Transverse colon (tissue), 4 donors: ENCODE data around the gene IDUA. TPM values are rescaled to one million over a fixed set of nuclear protein-coding genes. Genes with fewer than 3 reads are reported as not detected.

Experiments
- DNase-seq: peaks from one replicate; pipeline ENCODE4 v3.0.0-alpha.2; 2019
- H3K27ac ChIP-seq, 4 donors: fragments of 200-600 bp; sonication (generic); 2 replicates each; pipeline ENCODE4 v1.5.1; 2016 to 2018; ENCODE audit warnings: inconsistent platforms in 4 of 4
- H3K27me3 ChIP-seq: fragments of 200-600 bp; sonication (generic); 2 replicates; pipeline ENCODE4 v1.5.1; 2017; ENCODE audit warnings: inconsistent platforms
- H3K36me3 ChIP-seq, 4 donors: fragments of 200-600 bp; sonication (generic); 2 replicates each; pipeline ENCODE4 v1.5.1; 2017 to 2019; ENCODE audit warnings: inconsistent platforms in 4 of 4
- H3K4me1 ChIP-seq, 4 donors: fragments of 200-600 bp; sonication (generic); 2 replicates each; pipeline ENCODE4 v1.5.1; 2017 to 2020; ENCODE audit warnings: inconsistent platforms in 4 of 4
- H3K4me3 ChIP-seq, 4 donors: fragments of 200-600 bp; sonication (generic); 1 replicate in 1 of 4; 2 replicates in 3 of 4; pipeline versions ENCODE4 v1.5.1 to v1.6.1; 2017 to 2019; ENCODE audit warnings: inconsistent platforms in 4 of 4
- H3K9me3 ChIP-seq, 2 donors: fragments of 200-600 bp; sonication (generic); 2 replicates each; pipeline ENCODE4 v1.5.1; 2017 to 2019; ENCODE audit warnings: inconsistent platforms in 2 of 2
- CTCF ChIP-seq, 5 experiments: fragments of 200-600 bp in 3 of 5; fragments of 450-650 bp in 2 of 5; sonication (generic) in 3 of 5; IDR thresholded peaks; 1 replicate in 2 of 5; 2 replicates in 3 of 5; pipeline ENCODE4 v1.5.1; 2016 to 2017; ENCODE audit warnings: antibody characterized with exemption in 5 of 5, inconsistent platforms in 3 of 5, mild to moderate bottlenecking in 2 of 5, moderate library complexity in 1 of 5
- EP300 ChIP-seq: sonication (generic); formaldehyde crosslinking; IDR thresholded peaks from one replicate; pipeline ENCODE4 v1.6.1; 2017; ENCODE audit warnings: antibody characterized with exemption, low read depth
- POLR2A ChIP-seq: fragments of 450-650 bp; IDR thresholded peaks from one replicate; pipeline ENCODE4 v1.6.1; 2016; ENCODE audit warnings: antibody characterized with exemption, mild to moderate bottlenecking, moderate library complexity
- POLR2AphosphoS5 ChIP-seq, 3 donors: sonication (generic); formaldehyde crosslinking; IDR thresholded peaks; one replicate each; pipeline ENCODE4 v1.6.1; 2016; ENCODE audit warnings: antibody characterized with exemption in 3 of 3
- WGBS, 2 donors: methylation state at CpG; one replicate each; pipeline ENCODE4 v1.1.5; 2018; ENCODE audit warnings: low coverage in 1 of 2; 5-methylcytosine and 5-hydroxymethylcytosine counted together
- in situ Hi-C, 4 donors: fragments of 200-750 bp; cut with MboI; loops; one replicate each; pipeline versions ENCODE4 v1.15.0 to v1.15.1; 2017; ENCODE audit warnings: low sequenced_read_pairs in 3 of 4, low pct_ligation_motif_present in 1 of 4, low pct_unique_long_range_greater_than_20kb in 1 of 4
- intact Hi-C: fragments of 100-400 bp; cut with DNase I; formaldehyde crosslinking; loops from one replicate; pipeline ENCODE4 v1.15.1; 2023; ENCODE audit warnings: low total_unique reads
- total RNA-seq, 4 donors: library from RNA; depleted of rRNA; stranded (reverse); fragments of >200 nt; gene quantifications; one replicate each; pipeline ENCODE4 v1.1.0, GENCODE V29; 2016

Gene IDUA
- total RNA-seq, 4 donors from 2014 or later: 25.9 to 78.6 (median 40.4) TPM

- TF ChIP-seq EP300 (no peak), POLR2A (no peak), CTCF (IDR thresholded peaks at IDR 0.05) (no peak), POLR2AphosphoS5 (IDR thresholded peaks at IDR 0.05) (no peak)
- Histone ChIP-seq H3K4me3 (no peak overlapping the region), H3K9me3 (no peaks in the 10 kb centered on the region), H3K27me3 (peaks cover 41% of the 10 kb centered on the region), H3K4me1 (peaks cover 16 to 38% (median 32%) of the 10 kb centered on the region in 4 donors), H3K36me3 (no peaks in the 10 kb centered on the region), H3K27ac (no peak overlapping the region)
- 64 to 84% methylated on average over 5 to 19 of the region's 23 CpGs for WGBS, 2 donors
- DNase-seq: no peak
- intact Hi-C loops: no loop called here
- in situ Hi-C loops: no loop called here
Observed at GRCh38 chr4:995311-996026, 8.6 kb downstream of the IDUA start.

- Histone ChIP-seq H3K4me3 (no peak overlapping the region), H3K4me1 (peaks cover 16 to 38% (median 32%) of the 10 kb centered on the region in 4 donors), H3K9me3 (no peaks in the 10 kb centered on the region), H3K27me3 (peaks cover 49% of the 10 kb centered on the region), H3K36me3 (no peaks in the 10 kb centered on the region), H3K27ac (no peak overlapping the region)
- 61% methylated on average over 13 of the region's 15 CpGs; no CpG with 5 or more reads in 1 of the 2 donors for WGBS, 2 donors
- in situ Hi-C loops: no loop called here
- intact Hi-C loops: no loop called here
- no peak for DNase-seq
- TF ChIP-seq POLR2AphosphoS5 (IDR thresholded peaks at IDR 0.05) (no peak), POLR2A (no peak), CTCF (IDR thresholded peaks at IDR 0.05) (no peak), EP300 (no peak)
Observed at GRCh38 chr4:996030-996996, 9.5 kb downstream of the IDUA start.

- no peak for DNase-seq
- Histone ChIP-seq H3K27ac (no peak overlapping the region), H3K36me3 (no peaks in the 10 kb centered on the region), H3K9me3 (no peaks in the 10 kb centered on the region), H3K27me3 (peaks cover 56% of the 10 kb centered on the region), H3K4me3 (peak overlapping the region in 2 of 4 donors; percentile 5 to 45), H3K4me1 (peaks cover 16 to 39% (median 31%) of the 10 kb centered on the region in 4 donors)
- in situ Hi-C loops (no loop called here), intact Hi-C loops (no loop called here)
- TF ChIP-seq POLR2AphosphoS5 (IDR thresholded peaks at IDR 0.05) (no peak), EP300 (no peak), CTCF (IDR thresholded peaks at IDR 0.05) (no peak), POLR2A (no peak)
- 7% methylated on average over 16 of the region's 25 CpGs; no CpG with 5 or more reads in 1 of the 2 donors for WGBS, 2 donors
Observed at GRCh38 chr4:996997-997374, 10.1 kb downstream of the IDUA start.
